Rectal smooth muscle tissue (tissue), 1 donor: ENCODE results near the gene N4BP2L2.
"Not testable (repeated sequence)": the region's sequence is repeated elsewhere in the genome, so short reads cannot be mapped to it uniquely, and the experiment has no call there.

Experiments
- H3K27ac ChIP-seq: one replicate; pipeline ENCODE4 v1.7.0; 2013; ENCODE audit warnings: low read depth, low read length, inconsistent platforms
- H3K27me3 ChIP-seq: one replicate; pipeline ENCODE4 v1.7.0; 2013; ENCODE audit warnings: low read length; ENCODE audit not compliant: control insufficient read depth, insufficient read depth
- H3K36me3 ChIP-seq: one replicate; pipeline ENCODE4 v1.7.0; 2013; ENCODE audit warnings: low read length; ENCODE audit not compliant: control insufficient read depth, insufficient read depth
- H3K4me1 ChIP-seq: one replicate; pipeline ENCODE4 v1.7.0; 2013; ENCODE audit warnings: low read length; ENCODE audit not compliant: control insufficient read depth, insufficient read depth
- H3K4me3 ChIP-seq: one replicate; pipeline ENCODE4 v1.7.0; 2013; ENCODE audit warnings: low read length
- H3K9ac ChIP-seq: one replicate; pipeline ENCODE4 v1.7.0; 2013; ENCODE audit warnings: low read length

The N4BP2L2 gene

DNA sequence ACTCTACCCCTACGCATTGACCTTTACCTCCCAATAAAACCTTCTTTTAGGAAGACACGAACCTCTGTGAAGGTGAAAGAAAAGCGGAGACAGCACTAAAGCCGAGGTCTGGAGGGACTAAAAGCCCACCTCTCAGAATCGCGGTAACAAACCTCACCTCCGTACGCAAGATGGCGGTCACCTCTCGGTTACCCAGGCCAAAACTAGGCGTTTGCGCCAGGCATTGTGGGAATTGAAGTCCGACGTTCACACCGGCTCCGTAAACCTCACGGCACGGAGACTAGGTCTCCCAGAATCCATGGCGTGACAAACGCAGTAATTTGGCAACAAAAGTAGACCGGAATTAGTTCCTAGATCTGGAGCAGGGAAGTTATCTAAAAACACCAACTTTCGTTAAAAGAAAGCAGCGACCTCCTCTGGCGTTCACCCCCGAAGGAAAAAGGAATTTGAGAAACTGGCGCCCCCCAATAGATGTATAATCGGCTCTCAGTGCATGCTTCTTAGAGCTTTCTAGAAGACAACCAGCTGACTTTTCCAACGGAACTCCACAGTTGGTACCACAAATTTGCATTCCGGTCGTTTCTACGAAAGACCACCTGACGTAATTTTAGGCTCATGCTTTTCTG, at the start of gene N4BP2L2:
N4BP2L2 (minus strand) TSS at position 175 of the 626 bp plus-strand sequence. CDS start 1,768 bp downstream, outside the sequence.
- H3K27ac ChIP-seq = peak within 1 kb of the TSS; percentile 93
- peaks cover 3% of the 10 kb centered on the region for H3K36me3 ChIP-seq
- H3K27me3 ChIP-seq = no peaks in the 10 kb centered on the region
- peak within 1 kb of the TSS; percentile 77 for H3K9ac ChIP-seq
- H3K4me3 ChIP-seq = peak within 1 kb of the TSS; percentile 80
- peaks cover 13% of the 10 kb centered on the region for H3K4me1 ChIP-seq

DNA sequence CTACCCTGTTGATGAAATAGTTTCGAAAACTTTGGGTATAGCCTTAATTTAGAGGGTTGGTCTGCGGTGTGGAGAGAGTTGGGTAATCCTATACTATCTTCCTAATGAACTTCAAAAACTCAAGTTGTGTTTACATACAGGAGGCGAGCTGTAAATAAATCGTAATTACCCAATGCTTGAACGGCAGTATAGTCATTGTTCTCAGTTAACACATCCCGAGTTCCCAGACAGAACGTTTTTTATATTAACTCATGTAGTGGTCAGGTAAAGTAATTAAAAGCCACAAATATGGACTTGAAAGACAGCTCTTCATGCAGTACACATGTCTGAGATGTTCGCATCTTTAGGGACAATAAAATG, 49.2 kb upstream of the N4BP2L2 start:
- H3K36me3 ChIP-seq = no peaks in the 10 kb centered on the region
- H3K9ac ChIP-seq = peak overlapping the region; percentile 70

GRCh38 chr13:32587011-32587810, 48.6 kb upstream of the N4BP2L2 start:
- H3K36me3 ChIP-seq = no peaks in the 10 kb centered on the region
- no peaks in the 10 kb centered on the region for H3K27me3 ChIP-seq
- peak overlapping the region; percentile 70 for H3K9ac ChIP-seq
- H3K4me1 ChIP-seq = peaks cover 11% of the 10 kb centered on the region
- peak overlapping the region; percentile 94 for H3K4me3 ChIP-seq
- H3K27ac ChIP-seq = peak overlapping the region; percentile 95

More for the DNA sequence above, 49.2 kb upstream of the N4BP2L2 start:
- Histone ChIP-seq H3K27me3 (no peaks in the 10 kb centered on the region), H3K4me1 (peaks cover 11% of the 10 kb centered on the region), H3K27ac (peak overlapping the region; percentile 95), H3K4me3 (peak overlapping the region; percentile 94)

DNA sequence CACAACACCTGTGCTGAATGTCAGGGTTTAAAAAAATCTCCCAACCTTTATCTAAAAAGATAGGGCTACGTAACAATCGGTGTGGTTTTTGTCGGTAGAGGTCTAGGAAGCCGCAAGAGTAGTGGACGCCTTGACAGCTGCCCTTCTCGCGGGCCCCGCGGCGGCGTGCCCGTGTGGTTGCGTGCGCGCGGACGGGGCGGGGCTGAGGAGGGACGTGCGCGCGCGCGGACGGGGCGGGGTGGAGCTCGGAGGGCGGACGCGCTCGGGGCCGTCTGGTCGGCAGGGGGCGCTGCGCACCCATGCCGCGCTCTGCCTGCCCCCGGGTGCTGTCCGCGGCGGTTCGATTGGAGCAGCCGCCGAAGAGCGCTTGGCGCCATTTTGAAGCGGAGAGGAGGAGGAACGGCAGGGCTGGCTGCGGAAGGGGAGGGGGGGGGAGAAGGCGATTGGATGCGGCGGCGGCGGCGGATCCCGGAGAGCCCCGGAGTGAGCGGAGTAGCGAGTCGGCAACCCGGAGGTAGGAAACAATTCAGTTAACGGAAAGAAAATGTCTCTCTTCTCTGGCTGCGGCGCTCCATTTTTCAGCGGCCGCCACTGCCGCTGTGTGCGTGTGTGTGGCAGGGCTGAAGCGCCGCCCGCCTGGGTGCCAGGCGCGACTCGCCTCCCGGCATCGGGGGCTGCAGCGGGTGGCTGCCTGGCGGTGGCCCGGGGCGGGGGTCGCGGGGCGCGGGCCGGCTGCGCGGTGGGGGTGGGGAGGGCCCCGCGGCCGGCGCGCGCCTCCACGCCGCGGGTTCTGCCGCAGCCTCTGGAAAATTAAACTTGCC, 47.7 kb upstream of the N4BP2L2 start, which contains the start of gene PDS5B:
PDS5B (plus strand) TSS at position 373 of the 821 bp plus-strand sequence. CDS start 62,321 bp downstream, outside the sequence.
- peak within 1 kb of the TSS; percentile 70 for H3K9ac ChIP-seq
- H3K27ac ChIP-seq = peak within 1 kb of the TSS; percentile 95
- peaks cover 11% of the 10 kb centered on the region for H3K4me1 ChIP-seq
- peak within 1 kb of the TSS; percentile 94 for H3K4me3 ChIP-seq
- no peaks in the 10 kb centered on the region for H3K27me3 ChIP-seq
- no peaks in the 10 kb centered on the region for H3K36me3 ChIP-seq

DNA sequence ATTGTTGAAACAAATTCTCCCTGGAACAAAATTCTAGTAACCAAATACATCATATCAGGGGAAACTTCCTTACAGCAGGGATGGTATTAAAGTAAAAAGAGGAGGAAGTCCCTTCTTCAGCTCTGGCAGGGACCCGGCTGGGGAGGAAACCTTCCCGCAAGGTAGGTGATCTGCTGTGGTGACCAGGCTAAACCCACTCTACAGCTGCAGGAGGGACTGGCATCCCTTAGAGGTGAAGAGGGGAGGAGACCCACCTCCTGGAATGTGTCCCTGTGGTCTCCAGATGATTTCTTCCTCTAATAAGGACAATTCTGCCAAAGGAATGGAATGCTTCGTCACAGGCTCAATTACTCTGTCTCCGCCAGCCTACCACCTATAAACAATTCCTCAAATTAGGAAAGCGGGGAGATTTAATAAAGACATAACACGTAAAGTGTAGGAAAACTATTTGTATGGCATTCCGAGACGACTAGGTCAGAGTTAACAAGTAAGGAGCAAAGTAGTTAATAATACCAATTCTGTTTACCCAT, 47.0 kb upstream of the N4BP2L2 start:
- peaks cover 10% of the 10 kb centered on the region for H3K4me1 ChIP-seq
- H3K27me3 ChIP-seq = no peaks in the 10 kb centered on the region
- peak overlapping the region; percentile 69 for H3K27ac ChIP-seq
- H3K36me3 ChIP-seq = no peaks in the 10 kb centered on the region
- peak overlapping the region; percentile 6 for H3K9ac ChIP-seq
- H3K4me3 ChIP-seq = peak overlapping the region; percentile 63

DNA sequence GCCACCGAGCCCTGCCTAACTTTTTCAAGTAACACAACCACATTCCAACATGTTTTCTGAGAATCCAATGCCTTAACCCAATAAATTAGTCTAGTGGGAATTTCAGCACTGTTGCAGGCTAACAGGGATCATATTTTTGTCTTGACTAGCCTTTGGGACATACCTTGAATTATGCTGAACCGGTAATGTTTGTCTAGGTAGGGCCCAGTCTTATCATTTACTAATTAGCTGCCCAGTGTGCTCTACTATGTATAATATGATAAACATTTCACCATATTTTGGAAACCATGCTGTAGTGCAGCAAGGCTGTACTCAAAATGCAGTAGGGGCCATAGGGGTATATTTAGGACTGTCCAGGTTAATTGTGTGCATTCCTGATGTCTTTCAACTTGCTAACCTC, 44.4 kb upstream of the N4BP2L2 start:
- Histone ChIP-seq H3K36me3 (no peaks in the 10 kb centered on the region), H3K27me3 (no peaks in the 10 kb centered on the region), H3K9ac (no peak overlapping the region), H3K4me1 (peaks cover 2% of the 10 kb centered on the region), H3K4me3 (no peak overlapping the region), H3K27ac (no peak overlapping the region)

GRCh38 chr13:32582281-32582680, 43.7 kb upstream of the N4BP2L2 start:
- Histone ChIP-seq H3K27me3 (no peaks in the 10 kb centered on the region), H3K36me3 (no peaks in the 10 kb centered on the region), H3K4me3 (no peak overlapping the region), H3K27ac (no peak overlapping the region), H3K4me1 (peaks cover 2% of the 10 kb centered on the region), H3K9ac (no peak overlapping the region)

DNA sequence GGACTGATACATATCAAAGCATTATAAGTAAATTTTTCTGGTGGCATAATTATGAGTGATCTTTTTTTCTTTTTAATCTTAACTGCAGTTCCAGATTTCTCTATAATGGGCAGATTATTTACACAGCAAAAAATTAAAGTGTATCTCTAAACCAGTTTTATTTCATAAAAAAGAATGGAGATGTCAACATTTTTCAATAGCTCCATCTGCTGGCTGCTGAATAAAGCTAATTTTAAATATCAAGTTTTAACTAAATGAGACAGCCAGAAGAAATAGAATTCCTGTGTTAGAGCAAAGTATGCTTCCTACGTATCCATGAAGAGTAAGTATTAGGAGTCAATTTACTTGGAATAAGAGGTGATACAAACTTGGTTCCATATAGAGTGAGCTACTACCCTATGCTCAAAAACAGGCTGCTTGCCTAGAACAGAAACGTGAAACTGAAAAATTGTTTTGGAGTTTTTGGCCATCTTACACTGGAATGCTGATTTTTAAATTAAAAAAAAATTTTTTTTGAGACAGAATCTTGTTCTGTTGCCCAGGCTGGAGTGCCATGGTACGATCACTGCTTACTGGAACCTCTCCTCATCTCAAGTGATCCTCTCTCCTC, 42.7 kb upstream of the N4BP2L2 start:
- H3K4me1 ChIP-seq = peaks cover 2% of the 10 kb centered on the region
- H3K27ac ChIP-seq = no peak overlapping the region
- H3K9ac ChIP-seq = no peak overlapping the region
- H3K4me3 ChIP-seq = no peak overlapping the region
- no peaks in the 10 kb centered on the region for H3K36me3 ChIP-seq
- no peaks in the 10 kb centered on the region for H3K27me3 ChIP-seq

GRCh38 chr13:32577032-32577431, 38.4 kb upstream of the N4BP2L2 start:
- Histone ChIP-seq H3K27me3 (no peaks in the 10 kb centered on the region), H3K27ac (no peak overlapping the region), H3K4me1 (no peaks in the 10 kb centered on the region), H3K36me3 (no peaks in the 10 kb centered on the region), H3K9ac (no peak overlapping the region), H3K4me3 (no peak overlapping the region)

DNA sequence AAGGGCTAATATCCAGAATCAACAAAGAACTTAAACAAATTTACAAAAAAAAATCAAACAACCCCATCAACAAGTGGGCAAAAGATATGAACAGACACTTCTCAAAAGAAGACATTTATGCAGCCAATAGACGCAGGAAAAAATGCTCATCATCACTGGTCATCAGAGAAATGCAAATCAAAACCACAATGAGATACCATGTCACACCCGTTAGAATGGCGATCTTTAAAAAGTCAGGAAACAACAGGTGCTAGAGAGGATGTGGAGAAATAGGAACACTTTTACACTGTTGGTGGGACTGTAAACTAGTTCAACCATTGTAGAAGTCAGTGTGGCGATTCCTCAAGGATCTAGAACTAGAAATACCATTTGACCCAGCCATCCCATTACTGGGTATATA, 37.1 kb upstream of the N4BP2L2 start:
- not testable (repeated sequence) for H3K4me1 ChIP-seq, H3K36me3 ChIP-seq, H3K27me3 ChIP-seq, H3K4me3 ChIP-seq, H3K27ac ChIP-seq, H3K9ac ChIP-seq

DNA sequence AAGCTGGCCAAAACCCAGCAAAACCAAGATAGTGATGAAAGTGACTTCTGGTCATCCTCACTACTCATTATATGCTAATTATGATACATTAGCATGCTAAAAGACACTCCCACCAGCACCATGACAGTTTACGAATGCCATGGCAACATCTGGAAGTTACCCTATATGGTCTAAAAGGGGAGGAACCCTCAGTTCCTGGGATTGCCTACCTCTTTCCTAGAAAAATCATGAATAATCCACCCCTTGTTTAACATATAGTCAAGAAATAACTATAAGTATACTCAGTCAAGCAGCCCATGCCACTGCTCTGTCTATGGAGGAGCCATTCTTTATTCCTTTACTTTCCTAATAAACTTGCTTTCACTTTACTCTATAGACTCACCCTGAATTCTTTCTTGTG, 22.2 kb upstream of the N4BP2L2 start:
- not testable (repeated sequence) for H3K27ac ChIP-seq, H3K36me3 ChIP-seq, H3K9ac ChIP-seq, H3K4me1 ChIP-seq, H3K4me3 ChIP-seq, H3K27me3 ChIP-seq

DNA sequence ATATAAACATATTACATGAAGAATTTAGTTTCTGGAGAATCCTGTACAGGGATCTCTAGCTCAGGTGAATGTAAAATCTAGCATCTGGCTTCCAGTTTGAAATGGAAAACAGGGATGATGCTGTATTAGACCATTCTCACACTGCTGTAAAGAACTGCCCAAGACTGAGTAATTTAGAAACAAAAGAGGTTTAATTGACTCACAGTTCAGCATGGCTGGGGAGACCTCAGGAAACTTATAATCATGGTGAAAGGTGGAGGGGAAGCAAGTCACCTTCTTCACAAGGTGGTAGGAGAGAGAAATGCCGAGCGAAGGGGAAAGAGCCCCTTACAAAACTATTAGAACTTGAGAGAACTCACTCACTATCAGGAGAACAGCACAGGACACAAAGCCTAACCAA, 17.0 kb upstream of the N4BP2L2 start:
- Histone ChIP-seq H3K36me3 (no peaks in the 10 kb centered on the region), H3K4me1 (no peaks in the 10 kb centered on the region), H3K4me3 (no peak overlapping the region), H3K9ac (no peak overlapping the region), H3K27me3 (no peaks in the 10 kb centered on the region), H3K27ac (no peak overlapping the region)
